Stimulated activated effector memory CD8-positive, alpha-beta T cell treated with anti-CD3 and anti-CD28 coated beads, Interleukin-12 subunit alpha, Interleukin-12 subunit beta, amount 100 ng/mL, for 72 hours (primary cell): ENCODE results near the gene MLPH.
"Not testable (repeated sequence)": the region's sequence is repeated elsewhere in the genome, so short reads cannot be mapped to it uniquely, and the experiment has no call there.

Experiments used
- ATAC-seq: fragments of 150-1000 bp; cut with Tn5 transposase; 2 replicates; pipeline ENCODE4 v1.10.0; 2021
- DNase-seq, 2 donors: peaks; one replicate each; pipeline ENCODE4 v3.0.0; 2021 to 2022; ENCODE audit warnings: low spot score in 2 of 2
- H3K27ac Mint-ChIP-seq: one replicate; pipeline ENCODE4 v1.8.0; 2022; ENCODE audit warnings: mild to moderate bottlenecking, mixed read lengths
- H3K36me3 Mint-ChIP-seq: one replicate; pipeline ENCODE4 v1.8.0; 2022; ENCODE audit warnings: mild to moderate bottlenecking, mixed read lengths
- H3K4me1 Mint-ChIP-seq: one replicate; pipeline ENCODE4 v1.8.0; 2022; ENCODE audit warnings: mixed read lengths
- H3K4me3 Mint-ChIP-seq: one replicate; pipeline ENCODE4 v1.8.0; 2022; ENCODE audit warnings: mild to moderate bottlenecking, mixed read lengths
- H3K9me3 Mint-ChIP-seq: one replicate; pipeline ENCODE4 v1.8.0; 2022; ENCODE audit warnings: mixed read lengths

MLPH gene

GRCh38 chr2:237451643-237452469 is 35.2 kb upstream of the MLPH start:
- peak overlapping the region; percentile 46 for H3K27ac Mint-ChIP-seq
- peaks cover 39% of the 10 kb centered on the region for H3K4me1 Mint-ChIP-seq
- H3K36me3 Mint-ChIP-seq, result no peaks in the 10 kb centered on the region
- ATAC-seq, result no peak
- H3K4me3 Mint-ChIP-seq, result no peak overlapping the region
- H3K9me3 Mint-ChIP-seq, result no peaks in the 10 kb centered on the region
- DNase-seq, result no peak

- ATAC-seq, result no peak
- DNase-seq, result no peak
- no peaks in the 10 kb centered on the region for H3K36me3 Mint-ChIP-seq
- H3K4me1 Mint-ChIP-seq, result peaks cover 49% of the 10 kb centered on the region
- H3K9me3 Mint-ChIP-seq, result peaks cover 4% of the 10 kb centered on the region
- no peak overlapping the region for H3K27ac Mint-ChIP-seq
- no peak overlapping the region for H3K4me3 Mint-ChIP-seq
Observed at GRCh38 chr2:237452861-237453260, 34.2 kb upstream of the MLPH start.

GRCh38 chr2:237453671-237454070 is 33.4 kb upstream of the MLPH start:
- peaks cover 57% of the 10 kb centered on the region for H3K4me1 Mint-ChIP-seq
- H3K27ac Mint-ChIP-seq, result peak overlapping the region; percentile 44
- no peak for DNase-seq
- ATAC-seq, result no peak
- H3K9me3 Mint-ChIP-seq, result peaks cover 9% of the 10 kb centered on the region
- H3K36me3 Mint-ChIP-seq, result no peaks in the 10 kb centered on the region
- H3K4me3 Mint-ChIP-seq, result no peak overlapping the region

GRCh38 chr2:237455764-237456163 is 31.3 kb upstream of the MLPH start:
- peak overlapping the region; percentile 68 for H3K27ac Mint-ChIP-seq
- ATAC-seq, result peak; percentile 82

GRCh38 chr2:237456200-237456843 is 30.7 kb upstream of the MLPH start:
- H3K4me3 Mint-ChIP-seq, result peak overlapping the region; percentile 21
- H3K9me3 Mint-ChIP-seq, result peaks cover 9% of the 10 kb centered on the region
- ATAC-seq (no peak), DNase-seq (no peak)
- H3K27ac Mint-ChIP-seq, result peak overlapping the region; percentile 68
- H3K36me3 Mint-ChIP-seq, result no peaks in the 10 kb centered on the region
- peaks cover 54% of the 10 kb centered on the region for H3K4me1 Mint-ChIP-seq

More at GRCh38 chr2:237455764-237456163, 31.3 kb upstream of the MLPH start:
- Mint-ChIP-seq H3K4me1 (peaks cover 54% of the 10 kb centered on the region), H3K9me3 (peaks cover 9% of the 10 kb centered on the region), H3K4me3 (peak overlapping the region; percentile 21), H3K36me3 (no peaks in the 10 kb centered on the region)
- no peak for DNase-seq

- Mint-ChIP-seq H3K36me3 (no peaks in the 10 kb centered on the region), H3K4me3 (no peak overlapping the region), H3K27ac (peak overlapping the region; percentile 76), H3K9me3 (peaks cover 9% of the 10 kb centered on the region), H3K4me1 (peaks cover 54% of the 10 kb centered on the region)
- ATAC-seq, result no peak
- no peak for DNase-seq
Observed at GRCh38 chr2:237457388-237457941, 29.6 kb upstream of the MLPH start.

GRCh38 chr2:237458519-237458918 is 28.5 kb upstream of the MLPH start:
- Mint-ChIP-seq H3K9me3 (peaks cover 9% of the 10 kb centered on the region), H3K36me3 (no peaks in the 10 kb centered on the region), H3K4me3 (no peak overlapping the region), H3K27ac (peak overlapping the region; percentile 85), H3K4me1 (peaks cover 50% of the 10 kb centered on the region)
- DNase-seq (no peak), ATAC-seq (peak; percentile 73)

- peaks cover 9% of the 10 kb centered on the region for H3K9me3 Mint-ChIP-seq
- peak overlapping the region; percentile 85 for H3K27ac Mint-ChIP-seq
- DNase-seq, result no peak
- no peak overlapping the region for H3K4me3 Mint-ChIP-seq
- H3K4me1 Mint-ChIP-seq, result peaks cover 46% of the 10 kb centered on the region
- ATAC-seq, result no peak
- no peaks in the 10 kb centered on the region for H3K36me3 Mint-ChIP-seq
Observed at GRCh38 chr2:237459226-237459625, 27.8 kb upstream of the MLPH start.

GRCh38 chr2:237459741-237460174 is 27.3 kb upstream of the MLPH start:
- Mint-ChIP-seq H3K4me1 (peaks cover 42% of the 10 kb centered on the region), H3K9me3 (peaks cover 9% of the 10 kb centered on the region), H3K4me3 (no peak overlapping the region), H3K27ac (no peak overlapping the region), H3K36me3 (no peaks in the 10 kb centered on the region)
- ATAC-seq (no peak), DNase-seq (no peak)

- Mint-ChIP-seq H3K4me3 (no peak overlapping the region), H3K9me3 (no peaks in the 10 kb centered on the region), H3K36me3 (no peaks in the 10 kb centered on the region), H3K27ac (peak overlapping the region; percentile 20), H3K4me1 (peaks cover 6% of the 10 kb centered on the region)
- DNase-seq (no peak), ATAC-seq (no peak)
Observed at GRCh38 chr2:237464757-237465391, 22.2 kb upstream of the MLPH start.

GRCh38 chr2:237465515-237466148 is 21.4 kb upstream of the MLPH start:
- H3K36me3 Mint-ChIP-seq, result no peaks in the 10 kb centered on the region
- DNase-seq (no peak), ATAC-seq (no peak)
- peaks cover 6% of the 10 kb centered on the region for H3K4me1 Mint-ChIP-seq
- H3K27ac Mint-ChIP-seq, result no peak overlapping the region
- no peak overlapping the region for H3K4me3 Mint-ChIP-seq
- no peaks in the 10 kb centered on the region for H3K9me3 Mint-ChIP-seq

- ATAC-seq (no peak), DNase-seq (no peak)
- H3K4me1 Mint-ChIP-seq, result peaks cover 6% of the 10 kb centered on the region
- H3K9me3 Mint-ChIP-seq, result no peaks in the 10 kb centered on the region
- H3K4me3 Mint-ChIP-seq, result no peak overlapping the region
- H3K36me3 Mint-ChIP-seq, result no peaks in the 10 kb centered on the region
- H3K27ac Mint-ChIP-seq, result no peak overlapping the region
Observed at GRCh38 chr2:237466211-237466610, 20.8 kb upstream of the MLPH start.

GRCh38 chr2:237467447-237468179 is 19.4 kb upstream of the MLPH start:
- no peak for ATAC-seq
- DNase-seq, result no peak
- Mint-ChIP-seq H3K4me1 (peaks cover 15% of the 10 kb centered on the region), H3K27ac (no peak overlapping the region), H3K9me3 (no peaks in the 10 kb centered on the region), H3K4me3 (no peak overlapping the region), H3K36me3 (no peaks in the 10 kb centered on the region)

- peak overlapping the region; percentile 16 for H3K27ac Mint-ChIP-seq
Observed at GRCh38 chr2:237469410-237469809, 17.6 kb upstream of the MLPH start.

More at GRCh38 chr2:237469410-237469809, 17.6 kb upstream of the MLPH start:
- not testable (repeated sequence) for H3K4me3 Mint-ChIP-seq, ATAC-seq, DNase-seq, H3K9me3 Mint-ChIP-seq, H3K36me3 Mint-ChIP-seq
- peaks cover 27% of the 10 kb centered on the region for H3K4me1 Mint-ChIP-seq
